NCI-H2029 (cell line): Measurements from ENCODE around the gene DPH2.

Experiments
- DNase-seq: peaks from one replicate; lab custom pipeline; 2025; lab: John Stamatoyannopoulos, UW

The DPH2 gene

DNA sequence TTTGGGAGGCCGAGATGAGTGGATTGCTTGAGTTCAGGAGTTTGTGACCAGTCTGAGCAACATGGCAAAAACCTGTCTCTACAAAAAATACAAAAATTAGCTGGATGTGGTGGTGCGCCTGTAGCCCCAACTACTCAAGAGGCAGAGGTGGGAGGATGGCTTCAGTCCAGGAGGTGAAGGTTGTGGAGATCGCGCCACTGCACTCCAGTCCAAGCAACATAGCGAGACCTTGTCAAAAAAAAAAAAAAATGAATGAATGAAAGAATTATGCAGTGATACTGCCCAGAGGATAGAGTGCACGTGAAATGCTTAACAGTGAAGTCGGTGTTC lies 429 bp upstream of the DPH2 start:
- no peak for DNase-seq

DNA sequence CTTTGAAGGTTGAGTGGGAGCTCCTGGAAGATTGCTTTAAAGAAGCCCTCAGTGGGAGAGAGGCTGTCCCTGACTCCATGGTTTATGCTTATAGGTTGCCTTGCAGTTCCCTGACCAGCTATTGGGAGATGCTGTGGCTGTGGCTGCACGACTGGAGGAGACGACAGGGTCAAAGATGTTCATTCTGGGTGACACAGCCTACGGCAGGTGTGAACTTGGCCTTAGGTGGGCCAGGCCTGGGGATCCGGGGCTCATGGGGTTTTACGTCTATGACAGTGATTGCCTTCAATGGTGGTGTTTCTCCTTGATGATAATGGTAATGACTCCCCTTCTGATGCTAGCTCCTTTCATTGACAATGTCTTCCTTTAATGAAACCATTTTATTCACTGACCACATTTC lies 692 bp downstream of the DPH2 start:
- no peak for DNase-seq

DNA sequence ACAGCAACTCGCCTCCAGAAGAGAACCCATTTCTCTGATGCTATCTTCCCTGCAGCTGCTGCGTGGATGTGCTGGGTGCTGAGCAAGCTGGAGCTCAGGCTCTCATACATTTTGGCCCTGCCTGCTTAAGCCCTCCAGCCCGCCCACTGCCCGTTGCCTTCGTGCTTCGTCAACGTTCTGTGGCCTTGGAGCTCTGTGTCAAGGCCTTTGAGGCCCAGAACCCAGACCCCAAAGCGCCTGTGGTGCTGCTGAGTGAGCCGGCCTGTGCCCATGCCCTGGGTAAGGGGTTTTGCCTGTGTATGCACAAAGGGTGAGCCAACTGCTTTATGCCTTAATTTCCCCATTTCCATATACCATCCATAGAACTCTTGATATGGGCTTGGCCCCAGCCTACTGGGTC lies 1.1 kb downstream of the DPH2 start:
- DNase-seq = no peak

DNA sequence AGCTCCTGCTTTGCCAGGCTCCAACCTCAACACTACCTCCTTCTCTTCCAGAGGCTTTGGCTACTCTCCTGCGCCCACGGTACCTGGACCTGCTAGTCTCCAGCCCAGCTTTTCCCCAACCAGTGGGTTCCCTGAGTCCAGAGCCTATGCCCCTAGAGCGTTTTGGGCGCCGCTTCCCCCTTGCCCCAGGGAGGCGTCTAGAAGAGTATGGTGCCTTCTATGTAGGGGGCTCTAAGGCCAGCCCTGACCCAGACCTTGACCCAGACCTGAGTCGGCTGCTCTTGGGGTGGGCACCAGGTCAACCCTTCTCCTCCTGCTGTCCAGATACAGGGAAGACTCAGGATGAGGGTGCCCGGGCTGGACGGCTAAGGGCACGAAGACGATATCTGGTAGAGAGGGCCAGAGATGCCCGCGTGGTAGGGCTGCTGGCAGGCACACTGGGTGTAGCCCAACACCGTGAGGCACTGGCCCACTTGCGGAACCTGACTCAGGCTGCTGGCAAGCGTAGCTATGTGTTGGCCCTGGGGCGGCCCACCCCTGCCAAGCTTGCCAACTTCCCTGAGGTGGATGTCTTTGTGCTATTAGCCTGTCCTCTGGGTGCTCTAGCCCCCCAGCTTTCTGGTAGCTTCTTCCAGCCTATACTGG lies 1.6 kb downstream of the DPH2 start:
- no peak for DNase-seq

DNA sequence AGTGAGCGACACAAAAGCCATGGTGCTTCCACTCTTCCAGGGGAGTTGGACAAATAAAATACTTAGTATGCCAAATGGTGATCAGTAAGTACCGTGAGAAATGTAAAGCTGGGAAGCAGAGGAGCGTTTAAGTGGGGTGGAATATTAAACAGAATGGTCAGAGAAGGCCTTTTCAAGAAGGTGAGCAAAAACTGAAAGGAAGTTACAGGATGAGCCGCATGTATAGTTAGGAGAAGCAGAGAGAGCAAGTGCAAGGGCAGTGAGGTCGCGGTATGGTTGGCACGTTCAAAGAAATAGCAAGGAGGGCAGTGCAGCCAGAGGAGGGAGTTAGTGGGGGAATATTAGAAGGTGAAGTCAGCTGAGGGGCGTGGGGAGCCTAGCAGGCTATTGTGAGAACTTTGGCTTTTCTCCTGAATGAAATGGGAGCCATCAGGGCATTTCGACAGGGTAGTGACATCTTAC lies 4.2 kb downstream of the DPH2 start:
- DNase-seq = no peak

DNA sequence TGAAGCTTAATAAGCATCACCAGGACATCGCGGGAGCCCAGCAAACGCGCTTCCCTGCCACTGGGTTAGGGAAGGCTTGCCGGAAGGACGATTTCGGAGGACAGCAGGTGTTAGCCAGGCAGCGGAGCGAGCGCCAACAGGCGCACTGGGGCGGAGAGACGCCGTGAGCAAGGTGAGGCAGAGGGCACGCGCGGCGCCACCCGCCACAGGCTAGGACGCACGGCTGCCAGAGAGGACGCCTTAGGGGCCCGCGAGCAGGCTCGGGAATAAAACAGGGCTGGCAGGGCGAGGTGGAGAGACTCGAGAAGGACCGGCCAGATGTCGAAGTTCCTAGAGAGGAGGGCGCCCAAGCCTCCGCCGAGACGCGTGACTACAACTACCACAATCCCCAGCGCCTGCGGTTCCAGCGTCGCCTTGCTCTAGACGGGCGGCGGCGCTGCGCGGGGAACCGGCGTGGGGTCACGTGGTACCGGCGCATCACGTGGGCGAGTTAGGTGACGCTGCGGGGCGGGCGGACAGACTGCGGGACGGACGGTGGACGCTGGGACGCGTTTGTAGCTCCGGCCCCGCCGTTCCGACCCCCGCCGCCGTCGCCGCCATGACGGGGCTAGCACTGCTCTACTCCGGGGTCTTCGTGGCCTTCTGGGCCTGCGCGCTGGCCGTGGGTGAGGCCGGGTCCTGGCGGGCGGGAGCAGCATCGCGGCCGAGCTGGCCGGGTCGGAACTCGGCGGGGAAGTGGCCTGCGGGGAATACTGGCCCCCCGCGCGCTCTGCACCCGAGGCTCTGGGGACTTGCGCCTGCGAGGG lies 4.8 kb downstream of the DPH2 start, which contains the start of gene ATP6V0B:
Gene ATP6V0B (plus strand): TSS at position 518 of the 806 bp plus-strand sequence. CDS start 81 bp downstream, at position 599.
- DNase-seq = peak; percentile 99

DNA sequence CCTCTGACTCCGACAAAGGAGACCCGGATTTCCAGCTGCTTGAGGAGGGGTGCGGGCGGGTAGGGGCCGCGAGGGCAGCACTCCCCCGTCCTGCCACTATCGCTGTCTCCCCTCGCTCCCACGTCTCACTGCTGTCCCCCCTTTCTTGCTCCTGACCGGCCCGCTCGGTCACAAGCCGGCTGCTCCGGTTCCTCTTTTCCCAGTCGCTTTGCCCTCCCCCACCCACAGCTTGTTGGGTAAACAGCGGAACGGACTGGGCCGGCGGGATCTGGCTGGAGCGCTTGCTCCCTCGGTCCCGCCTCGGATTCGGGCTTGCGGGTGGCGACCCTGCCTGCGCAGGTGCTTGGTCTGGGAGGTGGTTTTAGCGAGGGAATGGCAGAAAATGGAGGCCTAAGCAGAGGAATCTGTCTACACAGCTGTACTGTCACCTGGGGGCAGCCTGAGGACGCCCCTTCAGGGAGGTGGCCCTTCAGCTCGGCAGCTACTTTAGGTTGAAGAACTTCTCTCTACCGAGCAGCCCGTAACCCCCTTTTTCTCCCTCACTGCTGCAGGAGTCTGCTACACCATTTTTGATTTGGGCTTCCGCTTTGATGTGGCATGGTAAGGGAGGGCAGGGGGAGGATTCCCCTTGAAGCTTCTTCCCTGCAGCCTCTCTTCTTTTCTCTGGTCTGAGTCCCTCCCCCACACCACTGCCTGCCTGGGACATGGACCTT lies 5.6 kb downstream of the DPH2 start:
- peak; percentile 82 for DNase-seq

DNA sequence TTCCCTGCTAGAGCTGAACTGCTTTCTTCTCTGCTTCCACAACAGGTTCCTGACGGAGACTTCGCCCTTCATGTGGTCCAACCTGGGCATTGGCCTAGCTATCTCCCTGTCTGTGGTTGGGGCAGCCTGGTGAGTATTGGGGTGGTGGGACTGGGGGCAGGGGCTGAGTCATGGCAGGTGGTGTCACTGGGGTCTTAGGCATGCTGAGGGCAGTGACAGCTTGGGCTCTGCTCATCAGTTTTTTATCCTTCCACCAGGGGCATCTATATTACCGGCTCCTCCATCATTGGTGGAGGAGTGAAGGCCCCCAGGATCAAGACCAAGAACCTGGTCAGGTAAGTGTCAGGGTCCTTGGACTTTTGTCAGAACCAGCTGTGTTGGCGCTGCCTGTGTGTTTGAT lies 6.2 kb downstream of the DPH2 start:
- DNase-seq = no peak

DNA sequence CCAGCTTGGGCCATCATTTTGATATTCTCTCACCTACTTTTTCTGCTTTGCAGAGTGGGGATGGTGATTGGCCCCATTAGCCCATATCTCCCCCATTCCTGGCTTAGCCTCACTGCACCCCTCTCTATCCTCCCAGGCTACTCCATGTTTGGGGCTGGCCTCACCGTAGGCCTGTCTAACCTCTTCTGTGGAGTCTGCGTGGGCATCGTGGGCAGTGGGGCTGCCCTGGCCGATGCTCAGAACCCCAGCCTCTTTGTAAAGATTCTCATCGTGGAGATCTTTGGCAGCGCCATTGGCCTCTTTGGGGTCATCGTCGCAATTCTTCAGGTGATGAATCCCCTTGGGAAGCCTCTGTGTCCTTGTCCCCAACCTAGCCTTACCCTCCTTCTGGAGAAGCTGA lies 7.1 kb downstream of the DPH2 start:
- DNase-seq = no peak

DNA sequence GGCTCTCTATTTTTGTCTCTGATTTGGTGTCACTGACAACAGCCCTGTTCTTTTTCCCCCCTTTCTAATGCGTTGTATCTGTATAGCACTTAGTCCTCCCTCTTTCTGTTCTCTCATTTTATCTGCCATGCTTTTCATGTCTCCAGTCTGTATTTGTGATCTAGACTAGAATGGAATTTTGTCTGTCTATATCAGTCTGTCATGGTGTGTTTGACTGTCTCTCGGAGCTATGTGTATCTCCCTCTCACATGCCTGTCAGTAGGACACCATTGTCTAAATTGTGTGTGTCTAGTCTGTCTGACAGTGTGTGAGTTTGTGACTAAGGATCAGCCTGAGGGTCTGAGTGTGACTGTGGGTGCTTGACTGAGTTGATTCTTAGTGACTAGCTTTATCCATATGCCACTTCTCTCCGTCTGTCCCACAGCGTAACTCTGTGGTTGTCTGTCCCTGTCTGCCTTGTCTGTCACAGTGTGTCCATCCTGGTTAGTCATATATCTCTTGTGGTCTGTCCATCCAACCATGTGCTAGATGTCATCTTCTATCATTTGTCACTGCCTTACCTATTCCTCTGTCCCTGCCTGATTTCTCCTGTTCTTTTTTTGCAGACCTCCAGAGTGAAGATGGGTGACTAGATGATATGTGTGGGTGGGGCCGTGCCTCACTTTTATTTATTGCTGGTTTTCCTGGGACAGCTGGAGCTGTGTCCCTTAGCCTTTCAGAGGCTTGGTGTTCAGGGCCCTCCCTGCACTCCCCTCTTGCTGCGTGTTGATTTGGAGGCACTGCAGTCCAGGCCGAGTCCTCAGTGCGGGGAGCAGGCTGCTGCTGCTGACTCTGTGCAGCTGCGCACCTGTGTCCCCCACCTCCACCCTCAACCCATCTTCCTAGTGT lies 7.8 kb downstream of the DPH2 start:
- DNase-seq = no peak

DNA sequence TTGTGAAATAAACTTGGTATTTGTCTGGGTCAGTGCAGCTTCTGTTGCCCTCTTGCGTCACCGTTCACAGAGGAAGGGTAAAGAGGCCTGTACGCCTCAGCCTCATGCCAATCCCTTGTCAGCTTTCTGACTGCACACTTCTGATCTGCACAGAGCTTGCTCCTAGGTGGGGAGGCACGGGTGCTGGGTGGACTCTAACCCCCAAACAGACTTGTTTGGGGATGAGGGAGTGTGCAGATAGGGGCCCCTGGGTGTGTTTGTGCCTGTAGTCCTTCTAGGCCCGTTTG lies 8.4 kb downstream of the DPH2 start:
- no peak for DNase-seq

DNA sequence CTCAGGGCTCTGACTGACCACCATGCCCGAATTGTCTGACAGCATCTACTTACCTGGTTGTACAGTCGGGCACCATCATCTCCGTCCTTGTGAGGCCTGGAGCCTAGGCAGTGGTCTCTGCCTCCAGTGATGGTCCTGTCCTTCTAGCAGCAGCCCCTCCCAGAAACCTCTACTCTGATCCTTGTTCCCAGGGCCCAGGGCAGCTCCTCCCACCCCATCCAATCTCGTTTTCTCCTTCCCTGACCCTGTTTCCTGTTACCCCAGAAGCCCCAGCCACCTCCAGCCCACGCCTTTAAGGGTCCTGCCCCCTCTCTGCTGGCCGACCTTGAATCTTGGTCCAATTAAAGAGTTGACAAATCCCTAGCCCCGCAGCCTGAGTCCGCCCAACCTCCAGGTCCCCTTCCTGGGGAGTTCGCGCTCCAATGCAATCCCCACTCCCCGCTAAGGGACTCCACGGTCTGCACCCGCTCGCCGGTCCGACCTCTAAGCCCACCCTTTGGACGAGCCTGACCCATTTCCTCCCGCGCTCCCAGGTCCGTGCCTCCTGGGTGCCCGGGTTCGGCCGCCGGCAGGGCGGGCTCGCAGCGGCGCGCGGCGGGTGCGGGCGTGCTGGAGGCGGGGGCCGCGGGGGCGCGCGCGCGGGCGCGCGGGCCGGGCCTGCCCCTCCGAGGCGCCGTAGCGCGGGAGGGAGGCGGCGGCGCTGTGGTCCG lies 8.9 kb downstream of the DPH2 start, which contains the start of gene B4GALT2:
Gene B4GALT2 (plus strand): TSS at position 660 of the 710 bp plus-strand sequence. CDS start 1,951 bp downstream, outside the sequence.
- peak; percentile 58 for DNase-seq

DNA sequence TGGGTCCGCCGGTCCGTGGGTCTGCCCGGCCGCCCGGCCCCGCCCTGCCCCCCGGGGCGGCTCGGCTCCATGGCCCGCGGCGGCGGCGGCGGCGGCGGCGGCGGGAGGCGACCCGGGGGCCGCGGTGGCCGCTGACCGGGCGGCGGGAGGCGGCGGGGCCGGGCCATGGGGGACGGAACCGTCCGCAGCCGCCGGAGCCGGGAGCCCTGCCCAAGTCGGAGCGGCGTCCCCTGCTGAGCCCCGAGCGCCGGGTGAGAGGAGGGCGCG lies 9.4 kb downstream of the DPH2 start:
- DNase-seq = no peak

DNA sequence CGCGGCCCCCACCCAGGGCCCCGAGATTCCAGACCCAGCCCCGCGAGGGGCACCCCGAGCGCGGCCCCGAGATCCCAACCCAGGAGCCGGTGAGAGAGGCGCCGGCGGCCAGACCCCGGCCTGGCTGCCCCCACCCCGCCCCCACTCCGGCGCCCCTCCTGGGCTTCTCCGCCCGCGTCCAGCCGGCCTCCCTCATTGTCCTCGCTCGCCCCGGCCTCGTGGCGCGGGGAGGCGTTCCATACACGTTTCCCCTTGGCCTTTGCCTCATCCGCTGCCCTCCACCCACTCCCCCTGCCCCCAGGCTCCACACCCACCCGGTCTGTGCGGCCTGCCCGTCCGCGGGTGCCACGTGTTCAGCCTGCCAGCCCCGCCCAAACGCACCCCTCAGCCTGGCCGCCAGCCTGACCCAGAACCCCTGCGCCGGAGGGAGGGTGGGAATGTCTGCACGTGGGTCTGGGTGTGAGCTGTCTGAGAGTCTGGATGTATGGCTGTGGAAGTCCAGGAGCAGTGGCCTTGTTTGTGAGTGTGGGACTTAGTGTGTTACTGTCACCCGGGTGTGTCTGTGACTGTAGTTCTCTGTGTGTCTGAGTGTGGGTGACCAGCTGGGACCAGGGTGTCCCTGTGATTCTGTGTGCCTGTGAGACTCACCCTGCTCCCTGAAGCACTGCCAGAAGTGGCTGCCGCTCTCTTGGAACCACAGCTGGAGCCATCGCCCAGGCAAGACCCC lies 9.9 kb downstream of the DPH2 start:
- no peak for DNase-seq

DNA sequence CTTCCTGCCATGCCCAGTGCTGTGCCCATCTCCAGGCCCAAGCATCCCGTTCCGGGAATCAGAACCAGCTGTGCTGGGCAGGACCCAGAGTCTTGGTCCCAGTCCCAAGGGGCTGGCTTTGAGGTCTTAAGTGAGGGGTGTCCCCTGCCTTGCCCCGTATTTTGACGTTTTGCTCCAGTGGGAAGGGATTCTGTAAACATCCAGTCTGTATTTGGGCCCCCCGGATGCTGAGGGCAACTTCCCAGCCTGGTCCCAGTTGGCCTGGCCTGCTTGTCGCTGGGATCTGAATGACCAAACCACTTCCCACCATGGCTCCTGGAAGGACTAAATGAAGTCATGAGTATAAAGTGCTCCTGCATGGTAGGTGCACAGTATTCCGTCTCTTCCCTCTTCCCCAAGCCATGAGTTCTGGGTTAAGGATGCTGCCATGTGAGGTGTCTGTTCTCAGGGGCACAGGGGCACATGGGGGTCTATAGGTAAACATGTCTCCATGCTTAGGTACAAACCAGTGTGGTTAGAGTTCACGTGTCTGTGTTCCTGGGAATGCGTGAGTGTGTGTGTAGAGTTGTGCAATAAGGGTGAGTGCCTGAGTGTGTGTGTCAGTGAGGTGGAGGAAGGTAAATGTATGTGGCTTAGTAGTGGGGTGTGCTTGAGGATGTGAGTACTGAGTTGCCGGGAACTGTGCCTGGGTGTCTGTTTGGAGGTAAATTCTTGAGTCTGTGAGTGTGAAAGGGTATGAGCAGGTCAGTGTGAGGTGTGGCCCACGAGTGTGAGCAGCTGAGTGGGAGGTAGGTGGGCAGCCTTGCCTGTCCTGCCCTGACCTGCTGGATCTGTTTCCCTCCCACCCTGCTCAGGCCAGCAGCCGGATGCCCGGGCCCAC lies 10.7 kb downstream of the DPH2 start:
- DNase-seq = no peak

DNA sequence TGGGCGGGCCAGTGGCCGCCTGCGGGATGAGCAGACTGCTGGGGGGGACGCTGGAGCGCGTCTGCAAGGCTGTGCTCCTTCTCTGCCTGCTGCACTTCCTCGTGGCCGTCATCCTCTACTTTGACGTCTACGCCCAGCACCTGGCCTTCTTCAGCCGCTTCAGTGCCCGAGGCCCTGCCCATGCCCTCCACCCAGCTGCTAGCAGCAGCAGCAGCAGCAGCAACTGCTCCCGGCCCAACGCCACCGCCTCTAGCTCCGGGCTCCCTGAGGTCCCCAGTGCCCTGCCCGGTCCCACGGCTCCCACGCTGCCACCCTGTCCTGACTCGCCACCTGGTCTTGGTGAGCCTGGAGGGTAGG lies 11.3 kb downstream of the DPH2 start:
- DNase-seq = no peak

DNA sequence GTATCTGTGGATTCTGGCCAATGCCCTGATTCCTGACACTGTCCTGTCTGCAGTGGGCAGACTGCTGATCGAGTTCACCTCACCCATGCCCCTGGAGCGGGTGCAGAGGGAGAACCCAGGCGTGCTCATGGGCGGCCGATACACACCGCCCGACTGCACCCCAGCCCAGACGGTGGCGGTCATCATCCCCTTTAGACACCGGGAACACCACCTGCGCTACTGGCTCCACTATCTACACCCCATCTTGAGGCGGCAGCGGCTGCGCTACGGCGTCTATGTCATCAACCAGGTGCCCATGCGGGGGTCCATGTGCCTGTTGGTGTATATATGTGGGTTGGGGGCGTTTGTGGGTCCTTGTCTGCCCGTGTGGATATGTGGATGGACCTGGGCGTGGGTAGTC lies 11.8 kb downstream of the DPH2 start:
- no peak for DNase-seq

DNA sequence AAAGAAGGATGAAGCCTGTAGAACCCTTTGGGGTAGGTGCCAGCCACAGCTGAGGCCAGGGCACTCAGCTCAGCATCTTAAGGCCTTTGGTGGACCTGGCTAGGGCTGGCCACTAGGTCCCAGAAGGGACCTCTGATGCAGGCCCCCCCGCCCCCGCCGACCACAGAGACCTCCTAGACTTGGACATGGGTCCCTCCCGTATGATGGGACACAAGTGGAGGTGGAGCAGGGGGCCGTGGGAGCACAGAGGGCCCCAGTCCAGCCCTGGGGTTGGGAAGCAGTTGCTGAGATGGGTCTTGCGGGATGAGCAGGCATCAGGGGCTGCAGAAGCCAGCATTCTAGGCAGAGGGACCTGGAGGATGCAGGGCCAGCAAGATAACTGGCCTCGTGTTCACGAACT lies 12.4 kb downstream of the DPH2 start:
- DNase-seq = no peak

DNA sequence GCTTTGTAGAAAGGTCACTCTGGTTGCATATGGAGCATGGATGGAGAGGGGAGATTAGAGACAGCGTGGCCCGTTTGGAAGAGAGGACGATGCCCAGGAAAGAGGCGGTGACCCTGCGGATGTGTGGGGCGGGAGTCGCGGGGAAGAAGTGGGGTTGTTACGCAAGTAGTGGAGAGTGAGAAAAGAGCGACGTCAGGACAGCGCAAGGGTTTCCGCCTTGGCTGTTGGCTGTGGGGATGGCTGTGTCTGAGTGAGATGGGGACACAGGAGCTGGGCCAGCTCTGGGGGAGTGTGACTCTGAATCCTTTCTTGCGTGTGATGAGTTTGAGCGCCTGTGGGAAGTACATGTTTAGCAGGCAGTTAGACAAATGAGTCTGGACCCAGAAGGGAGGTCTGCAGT lies 13.0 kb downstream of the DPH2 start:
- no peak for DNase-seq

DNA sequence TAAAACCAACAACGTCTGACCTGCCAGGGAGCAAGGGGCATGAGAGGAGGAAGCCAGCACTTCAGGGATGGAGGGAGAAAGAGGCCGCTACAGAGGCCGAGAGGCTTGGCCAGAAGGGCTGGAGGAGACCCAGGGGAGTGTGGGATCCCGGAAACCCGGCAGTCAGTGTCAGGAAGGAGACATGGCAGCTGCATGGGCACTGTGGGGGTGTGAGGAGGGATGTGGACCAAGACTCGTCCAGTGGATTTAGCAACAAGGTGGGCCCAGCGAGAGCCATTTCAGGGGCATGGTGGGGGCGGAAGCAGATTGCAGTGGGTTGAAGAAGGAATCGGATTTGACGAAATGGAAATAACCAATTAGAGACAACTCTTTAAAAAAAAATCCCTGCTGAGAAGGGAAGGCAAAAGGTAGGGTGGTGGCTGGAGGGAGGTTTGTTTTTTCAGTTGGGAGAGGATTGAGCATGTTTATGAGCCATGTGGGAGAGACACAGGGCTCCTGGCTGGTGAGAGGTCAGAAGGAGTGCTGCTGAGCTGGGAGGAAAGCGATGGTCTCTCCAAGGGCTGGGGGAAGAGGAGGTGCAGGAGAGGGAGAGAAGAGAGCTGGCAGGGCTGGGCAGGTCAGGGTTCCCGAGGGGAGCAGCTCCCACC lies 13.6 kb downstream of the DPH2 start:
- DNase-seq = no peak
